ENCODE measurements around the gene SOCS3.

- no peak for TF ChIP-seq CTCF (conservative IDR thresholded peaks at IDR 0.05 in 1 of 2, IDR thresholded peaks at IDR 0.05 in 1 of 2; ENCODE audit: low read depth in 1 of 2, low read length in 2 of 2)
- no peak for TF ChIP-seq EZH2 (IDR thresholded peaks at IDR 0.05; ENCODE audit: low read length, missing control alignments)
These were observed 13.0 kb upstream of the SOCS3 start for GRCh38 chr17:78372841-78373240.

Data from fibroblast of lung (primary cell).